Muscle of back (tissue), 13 donors: ENCODE results near the gene TIMM44. TPM values are rescaled to one million over a fixed set of nuclear protein-coding genes. Genes with fewer than 3 reads are reported as not detected.

Source experiments
- DNase-seq, 3 donors: peaks; one replicate each; pipeline versions ENCODE4 v3.0.0 to v3.0.0-alpha.2; 2013
- long read RNA-seq, 9 donors: transcript quantifications; one replicate each; lab custom pipeline, GENCODE V29; 2026
- polyA plus RNA-seq, 10 donors: library from polyadenylated mRNA; unstranded; fragments of 120-200 nt; gene quantifications; one replicate each; pipeline ENCODE4 v1.2.1, GENCODE V29; 2013; ENCODE audit not compliant: insufficient read length in 10 of 10

TIMM44 gene
- polyA plus RNA-seq: 10 to 100 TPM; 34.7 to 49.3 (median 45.3) TPM
- long read RNA-seq, donor 1, transcript TIMM44-210 (1 exons, 2,227 nt): minor isoform, 5 of 14 reads
- long read RNA-seq, donor 1, transcript TIMM44-201 (13 exons, 2,075 nt): major isoform, 7 of 14 reads
- long read RNA-seq, donor 1, partial matches to known transcripts: 0 of 14 reads
- long read RNA-seq, donor 1, other reads (novel, unspliced or antisense): 0 of 14 reads
- long read RNA-seq, donor 2, transcript TIMM44-201 (13 exons, 2,075 nt): major isoform, 8 of 11 reads
- long read RNA-seq, donor 2, partial matches to known transcripts: 0 of 11 reads
- long read RNA-seq, donor 2, other reads (novel, unspliced or antisense): 0 of 11 reads
- long read RNA-seq, donor 3: 0 reads
- long read RNA-seq, donor 4, transcript TIMM44-210 (1 exons, 2,227 nt): major isoform, 7 of 25 reads
- long read RNA-seq, donor 4, partial matches to known transcripts: 14 of 25 reads
- long read RNA-seq, donor 4, other reads (novel, unspliced or antisense): 0 of 25 reads
- long read RNA-seq, donor 5, transcript TIMM44-211 (3 exons, 556 nt): minor isoform, 6 of 17 reads
- long read RNA-seq, donor 5, transcript TIMM44-201 (13 exons, 2,075 nt): major isoform, 8 of 17 reads
- long read RNA-seq, donor 5, partial matches to known transcripts: 0 of 17 reads
- long read RNA-seq, donor 5, other reads (novel, unspliced or antisense): 0 of 17 reads
- long read RNA-seq, donor 6, transcript TIMM44-210 (1 exons, 2,227 nt): minor isoform, 5 of 23 reads
- long read RNA-seq, donor 6, transcript TIMM44-201 (13 exons, 2,075 nt): major isoform, 9 of 23 reads
- long read RNA-seq, donor 6, partial matches to known transcripts: 7 of 23 reads
- long read RNA-seq, donor 6, other reads (novel, unspliced or antisense): 0 of 23 reads
- long read RNA-seq, donor 7, transcript TIMM44-210 (1 exons, 2,227 nt): major isoform, 5 of 9 reads
- long read RNA-seq, donor 7, partial matches to known transcripts: 0 of 9 reads
- long read RNA-seq, donor 7, other reads (novel, unspliced or antisense): 0 of 9 reads
- long read RNA-seq, donor 8, partial matches to known transcripts: 6 of 13 reads
- long read RNA-seq, donor 8, other reads (novel, unspliced or antisense): 0 of 13 reads
- long read RNA-seq, donor 9, partial matches to known transcripts: 0 of 2 reads
- long read RNA-seq, donor 9, other reads (novel, unspliced or antisense): 0 of 2 reads

- DNase-seq: peak; percentile 99 to 100 (median 99)
These were observed at the start of gene TIMM44 for GRCh38 chr19:7943444-7944176. Gene TIMM44, minus strand, starts transcription at chr19:7943666. Its CDS starts 15 bp downstream, at chr19:7943651.

- no peak for DNase-seq
These were observed 49.1 kb upstream of the TIMM44 start for GRCh38 chr19:7992575-7992974.

GRCh38 chr19:7989071-7989575 is 45.7 kb upstream of the TIMM44 start:
- DNase-seq: no peak

DNA sequence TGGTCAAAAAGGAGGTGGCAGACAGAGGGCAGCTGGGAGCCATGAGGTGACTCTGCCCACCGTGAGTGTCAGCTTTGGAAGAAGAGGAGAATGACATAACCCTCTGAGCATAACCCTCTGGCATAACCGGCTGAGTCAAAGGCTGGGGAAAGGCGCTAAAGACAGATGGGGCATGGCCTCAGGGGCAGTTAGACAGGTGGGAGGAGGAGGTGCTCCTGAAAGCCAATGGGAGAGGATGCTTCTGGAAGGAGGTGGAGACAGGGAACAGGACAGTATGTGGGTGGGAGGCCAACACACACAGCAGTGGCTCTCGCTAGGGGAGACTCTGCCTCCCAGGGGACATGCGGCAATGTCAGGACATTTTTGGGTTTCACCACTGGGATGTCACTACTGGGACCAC is 44.8 kb upstream of the TIMM44 start:
- no peak for DNase-seq

DNA sequence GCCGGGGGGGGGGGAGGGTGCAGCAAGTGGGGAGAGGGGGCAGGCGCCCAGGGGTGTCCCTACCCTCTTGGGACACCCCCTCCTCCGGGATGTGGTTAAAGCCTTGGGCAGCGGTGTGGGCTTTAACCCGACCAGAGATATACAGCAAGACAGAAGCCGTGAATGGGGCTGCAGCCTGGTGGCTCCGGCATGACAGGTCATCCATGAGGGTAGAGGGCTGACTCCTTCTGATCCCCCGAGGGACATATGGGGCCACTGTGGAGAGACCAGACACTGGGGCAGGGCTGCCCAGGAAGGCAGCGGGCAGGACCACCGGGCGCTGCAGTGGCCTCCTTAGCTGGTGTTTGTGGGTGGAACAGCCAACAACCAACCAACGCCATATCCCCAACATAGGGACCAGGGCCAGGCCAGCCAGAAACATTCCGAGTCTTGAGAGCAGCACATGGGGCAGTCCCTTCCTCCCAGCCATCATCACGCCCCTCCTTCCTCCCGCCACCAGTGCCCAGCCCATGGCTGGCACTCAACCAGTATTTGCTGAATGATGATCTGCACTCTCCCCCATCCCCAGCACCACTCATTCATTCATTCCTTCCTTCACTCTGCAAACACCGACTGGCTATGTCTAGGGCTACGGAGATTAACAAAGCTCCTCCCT is 43.8 kb upstream of the TIMM44 start:
- DNase-seq: no peak

- DNase-seq: no peak
These were observed 43.1 kb upstream of the TIMM44 start for GRCh38 chr19:7986321-7987113.

DNA sequence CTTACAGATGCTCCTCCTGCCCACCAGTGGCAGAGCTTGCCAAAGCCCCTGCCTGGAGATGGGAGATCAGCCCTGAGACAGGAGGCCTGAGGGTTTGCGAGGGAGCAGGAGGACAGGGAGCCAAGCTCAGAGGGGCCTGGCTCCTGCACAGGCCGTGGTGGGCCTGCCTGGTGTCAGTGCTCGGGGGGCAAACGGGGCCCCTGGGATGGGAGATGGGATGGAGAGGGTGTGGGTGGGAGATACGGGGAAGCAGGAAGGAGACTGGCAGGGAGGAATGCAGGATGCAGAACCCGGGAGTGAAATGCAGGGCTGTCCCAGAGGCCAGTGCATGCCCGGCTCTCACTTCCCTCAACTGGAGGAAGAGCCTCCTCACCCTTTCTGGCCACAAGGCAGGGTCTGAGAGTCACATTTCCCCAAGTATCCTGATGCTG is 42.0 kb upstream of the TIMM44 start:
- DNase-seq: no peak

GRCh38 chr19:7983995-7984837 is 40.8 kb upstream of the TIMM44 start:
- no peak for DNase-seq

DNA sequence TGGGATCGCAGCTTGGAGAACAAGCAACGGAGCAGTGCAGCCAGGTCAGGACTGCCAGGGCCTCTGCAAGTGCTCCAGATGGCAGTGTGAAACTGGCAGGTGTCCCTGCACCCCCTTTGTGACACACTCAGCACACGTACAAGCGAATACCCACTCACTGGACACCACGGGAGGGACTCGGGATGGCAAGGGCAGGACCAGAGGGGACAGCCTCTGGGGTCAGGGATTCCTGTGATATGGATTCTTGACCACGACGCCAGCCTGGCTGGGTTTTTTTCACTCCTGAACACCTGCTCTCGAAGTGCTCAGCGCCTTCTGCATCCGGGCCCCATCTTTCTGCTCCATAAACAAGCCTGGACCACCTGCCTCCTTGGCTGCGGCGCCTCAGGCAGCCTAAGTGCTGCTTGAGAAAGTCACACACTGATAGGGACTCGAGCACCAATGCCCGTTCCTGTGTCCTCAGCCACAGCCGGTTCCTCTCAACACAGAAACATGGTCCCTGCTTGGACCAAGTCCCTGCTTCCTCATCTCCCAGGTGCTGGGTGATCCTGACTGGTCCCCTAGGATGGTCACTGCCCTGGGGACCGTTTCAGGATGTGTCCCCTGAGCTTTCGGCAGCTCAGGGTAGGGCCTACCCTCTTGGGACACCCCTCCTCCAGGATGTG is 40.0 kb upstream of the TIMM44 start:
- no peak for DNase-seq

- no peak for DNase-seq
These were observed 39.2 kb upstream of the TIMM44 start for GRCh38 chr19:7982651-7983099.

GRCh38 chr19:7982103-7982502 is 38.6 kb upstream of the TIMM44 start:
- DNase-seq: no peak

GRCh38 chr19:7981661-7982060 is 38.2 kb upstream of the TIMM44 start:
- no peak for DNase-seq

DNA sequence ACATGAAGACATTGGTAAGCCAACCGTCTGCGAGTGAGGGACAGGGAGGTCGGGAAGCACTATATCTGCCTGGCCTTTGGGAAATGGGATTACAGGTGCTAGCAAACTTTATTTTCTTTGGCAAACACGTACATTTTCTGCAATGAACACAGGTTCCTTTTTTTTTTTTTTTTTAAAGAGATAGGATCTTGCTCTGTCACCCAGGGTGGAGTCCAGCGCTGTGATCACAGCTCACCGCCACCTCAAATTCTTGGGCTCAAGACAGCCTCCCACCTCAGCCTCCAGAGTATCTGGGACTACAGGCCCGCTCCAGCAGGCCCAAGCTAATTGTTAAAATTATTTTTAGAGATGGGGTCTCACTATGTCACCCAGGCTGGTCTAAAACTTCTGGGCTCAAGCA is 37.7 kb upstream of the TIMM44 start:
- no peak for DNase-seq

DNA sequence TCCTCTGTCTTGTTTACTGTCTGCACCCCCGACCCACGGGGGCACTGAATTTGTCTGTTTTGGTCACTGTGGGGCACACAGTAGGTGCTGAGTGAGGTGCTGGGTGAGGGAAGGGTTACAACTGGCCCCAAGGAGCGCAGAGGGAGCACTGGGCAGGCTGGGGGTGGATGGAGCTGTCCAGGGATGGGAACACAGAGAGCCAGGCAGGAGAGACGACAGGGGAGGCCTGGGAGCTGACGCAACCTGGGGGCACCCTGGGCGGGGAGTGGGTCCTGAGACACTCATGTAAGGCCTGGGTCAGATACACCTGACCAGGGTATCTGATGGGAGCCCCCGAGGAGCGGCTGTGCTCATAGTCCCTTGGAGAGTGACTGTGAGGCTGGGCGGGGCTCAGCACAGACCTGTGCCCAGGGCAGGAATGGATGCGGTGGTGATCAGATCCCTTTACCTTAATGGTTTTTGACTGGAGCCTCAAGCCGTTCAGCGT is 37.2 kb upstream of the TIMM44 start:
- no peak for DNase-seq

- DNase-seq: no peak
These were observed 36.7 kb upstream of the TIMM44 start for GRCh38 chr19:7980168-7980567.

GRCh38 chr19:7979559-7979958 is 36.1 kb upstream of the TIMM44 start:
- no peak for DNase-seq

GRCh38 chr19:7979011-7979410 is 35.5 kb upstream of the TIMM44 start:
- DNase-seq: no peak
